Measurements from ENCODE around the gene ABCA7. TPM values are rescaled to one million over a fixed set of nuclear protein-coding genes. Genes with fewer than 3 reads are reported as not detected.

ABCA7 gene
- total RNA-seq, 1 experiment from 2014 or later = 23.8 TPM

- H2AFZ ChIP-seq (ENCODE audit: low read length) = no peak overlapping the region
- no peak overlapping the region for H3K4me2 ChIP-seq (ENCODE audit: low read depth, low read length, poor library complexity, severe bottlenecking)
- no peak overlapping the region for H3K27ac ChIP-seq (ENCODE audit: low read length)
- no peaks in the 10 kb centered on the region for H3K4me1 ChIP-seq (ENCODE audit: low read length)
- H3K9me2 ChIP-seq (replicated peaks; ENCODE audit: insufficient read depth, low read length) = no peaks in the 10 kb centered on the region
- H3K9ac ChIP-seq (ENCODE audit: low read length) = no peak overlapping the region
- H3K4me3 ChIP-seq (ENCODE audit: low read length) = no peak overlapping the region
- no peak for DNase-seq
- H3K79me2 ChIP-seq (ENCODE audit: low read length) = no peaks in the 10 kb centered on the region
- H3K9me3 ChIP-seq (ENCODE audit: low read length) = no peaks in the 10 kb centered on the region
- H3K27me3 ChIP-seq (ENCODE audit: low read length) = no peaks in the 10 kb centered on the region
- H3K36me3 ChIP-seq (ENCODE audit: insufficient read depth, low read length) = no peaks in the 10 kb centered on the region
- no peaks in the 10 kb centered on the region for H4K20me1 ChIP-seq (ENCODE audit: insufficient read depth, low read depth, low read length)
These were observed 33.1 kb upstream of the ABCA7 start for GRCh38 chr19:1006711-1007398.

- H4K20me1 ChIP-seq (ENCODE audit: insufficient read depth, low read depth, low read length) = no peaks in the 10 kb centered on the region
- no peaks in the 10 kb centered on the region for H3K79me2 ChIP-seq (ENCODE audit: low read length)
- H3K36me3 ChIP-seq (ENCODE audit: insufficient read depth, low read length) = no peaks in the 10 kb centered on the region
These were observed 32.3 kb upstream of the ABCA7 start for GRCh38 chr19:1007399-1008251.

GRCh38 chr19:1008268-1009040, 31.5 kb upstream of the ABCA7 start:
- DNase-seq = no peak
- Histone ChIP-seq H2AFZ (ENCODE audit: low read length) (no peak overlapping the region), H3K27ac (ENCODE audit: low read length) (no peak overlapping the region), H3K27me3 (ENCODE audit: low read length) (no peaks in the 10 kb centered on the region), H3K36me3 (ENCODE audit: insufficient read depth, low read length) (no peaks in the 10 kb centered on the region), H3K4me3 (ENCODE audit: low read length) (no peak overlapping the region), H3K9ac (ENCODE audit: low read length) (no peak overlapping the region), H3K9me3 (ENCODE audit: low read length) (no peaks in the 10 kb centered on the region), H4K20me1 (ENCODE audit: insufficient read depth, low read depth, low read length) (0 out of 2 replicates have a peak, but pooled peaks cover under 1% of the 10 kb centered on the region), H3K4me1 (ENCODE audit: low read length) (no peaks in the 10 kb centered on the region), H3K4me2 (ENCODE audit: low read depth, low read length, poor library complexity, severe bottlenecking) (no peak overlapping the region), H3K9me2 (replicated peaks; ENCODE audit: insufficient read depth, low read length) (no peaks in the 10 kb centered on the region), H3K79me2 (ENCODE audit: low read length) (no peaks in the 10 kb centered on the region)

More at GRCh38 chr19:1007399-1008251, 32.3 kb upstream of the ABCA7 start:
- H3K27ac ChIP-seq (ENCODE audit: low read length) = no peak overlapping the region
- H3K27me3 ChIP-seq (ENCODE audit: low read length) = no peaks in the 10 kb centered on the region
- H3K9me3 ChIP-seq (ENCODE audit: low read length) = no peaks in the 10 kb centered on the region
- H2AFZ ChIP-seq (ENCODE audit: low read length) = no peak overlapping the region
- H3K4me3 ChIP-seq (ENCODE audit: low read length) = no peak overlapping the region
- no peak for DNase-seq
- no peak overlapping the region for H3K4me2 ChIP-seq (ENCODE audit: low read depth, low read length, poor library complexity, severe bottlenecking)
- H3K9ac ChIP-seq (ENCODE audit: low read length) = no peak overlapping the region
- H3K4me1 ChIP-seq (ENCODE audit: low read length) = no peaks in the 10 kb centered on the region
- no peaks in the 10 kb centered on the region for H3K9me2 ChIP-seq (replicated peaks; ENCODE audit: insufficient read depth, low read length)

GRCh38 chr19:1009041-1009980, 30.6 kb upstream of the ABCA7 start:
- H3K9me2 ChIP-seq (replicated peaks; ENCODE audit: insufficient read depth, low read length) = no peaks in the 10 kb centered on the region
- no peaks in the 10 kb centered on the region for H3K9me3 ChIP-seq (ENCODE audit: low read length)
- no peaks in the 10 kb centered on the region for H3K4me1 ChIP-seq (ENCODE audit: low read length)
- no peak overlapping the region for H3K9ac ChIP-seq (ENCODE audit: low read length)
- H4K20me1 ChIP-seq (ENCODE audit: insufficient read depth, low read depth, low read length) = 0 out of 2 replicates have a peak, but pooled peaks cover 7% of the 10 kb centered on the region
- no peak overlapping the region for H3K4me2 ChIP-seq (ENCODE audit: low read depth, low read length, poor library complexity, severe bottlenecking)
- H3K27ac ChIP-seq (ENCODE audit: low read length) = no peak overlapping the region
- no peak overlapping the region for H2AFZ ChIP-seq (ENCODE audit: low read length)
- H3K36me3 ChIP-seq (ENCODE audit: insufficient read depth, low read length) = no peaks in the 10 kb centered on the region
- no peak for DNase-seq
- H3K4me3 ChIP-seq (ENCODE audit: low read length) = no peak overlapping the region
- no peaks in the 10 kb centered on the region for H3K27me3 ChIP-seq (ENCODE audit: low read length)
- H3K79me2 ChIP-seq (ENCODE audit: low read length) = no peaks in the 10 kb centered on the region

- Histone ChIP-seq H3K36me3 (ENCODE audit: insufficient read depth, low read length) (no peaks in the 10 kb centered on the region), H3K9me3 (ENCODE audit: low read length) (no peaks in the 10 kb centered on the region), H2AFZ (ENCODE audit: low read length) (no peak overlapping the region), H3K9me2 (replicated peaks; ENCODE audit: insufficient read depth, low read length) (no peaks in the 10 kb centered on the region), H3K9ac (ENCODE audit: low read length) (no peak overlapping the region), H3K4me2 (ENCODE audit: low read depth, low read length, poor library complexity, severe bottlenecking) (no peak overlapping the region), H3K27me3 (ENCODE audit: low read length) (no peaks in the 10 kb centered on the region), H3K79me2 (ENCODE audit: low read length) (peaks cover 6% of the 10 kb centered on the region), H3K27ac (ENCODE audit: low read length) (no peak overlapping the region), H4K20me1 (ENCODE audit: insufficient read depth, low read depth, low read length) (peaks cover 12% of the 10 kb centered on the region; the same call in 1 of the 2 replicates), H3K4me1 (ENCODE audit: low read length) (no peaks in the 10 kb centered on the region), H3K4me3 (ENCODE audit: low read length) (no peak overlapping the region)
- no peak for DNase-seq
These were observed 29.8 kb upstream of the ABCA7 start for GRCh38 chr19:1009981-1010538.

- Histone ChIP-seq H4K20me1 (ENCODE audit: insufficient read depth, low read depth, low read length) (peaks cover 20% of the 10 kb centered on the region), H3K4me1 (ENCODE audit: low read length) (no peaks in the 10 kb centered on the region), H3K4me3 (ENCODE audit: low read length) (no peak overlapping the region), H3K9ac (ENCODE audit: low read length) (no peak overlapping the region), H3K79me2 (ENCODE audit: low read length) (peaks cover 14% of the 10 kb centered on the region), H2AFZ (ENCODE audit: low read length) (no peak overlapping the region), H3K9me2 (replicated peaks; ENCODE audit: insufficient read depth, low read length) (no peaks in the 10 kb centered on the region), H3K9me3 (ENCODE audit: low read length) (no peaks in the 10 kb centered on the region), H3K4me2 (ENCODE audit: low read depth, low read length, poor library complexity, severe bottlenecking) (no peak overlapping the region), H3K27me3 (ENCODE audit: low read length) (no peaks in the 10 kb centered on the region), H3K27ac (ENCODE audit: low read length) (no peak overlapping the region), H3K36me3 (ENCODE audit: insufficient read depth, low read length) (no peaks in the 10 kb centered on the region)
- DNase-seq = no peak
These were observed 29.1 kb upstream of the ABCA7 start for GRCh38 chr19:1010586-1011510.
